22Rv1 (cell line): ENCODE measurements around the gene TAF15.

ENCODE experiments used
- ZFX ChIP-seq: fragments of 450-650 bp; IDR thresholded peaks from 2 replicates; pipeline ENCODE4 v1.6.1; 2017; ENCODE audit warnings: antibody characterized with exemption, borderline replicate concordance
- TF ChIP-seq, protein P1 (sequence below): fragments of 450-650 bp; IDR thresholded peaks from 2 replicates; pipeline ENCODE4 v1.5.1; 2017; ENCODE audit warnings: mild to moderate bottlenecking

DNA sequence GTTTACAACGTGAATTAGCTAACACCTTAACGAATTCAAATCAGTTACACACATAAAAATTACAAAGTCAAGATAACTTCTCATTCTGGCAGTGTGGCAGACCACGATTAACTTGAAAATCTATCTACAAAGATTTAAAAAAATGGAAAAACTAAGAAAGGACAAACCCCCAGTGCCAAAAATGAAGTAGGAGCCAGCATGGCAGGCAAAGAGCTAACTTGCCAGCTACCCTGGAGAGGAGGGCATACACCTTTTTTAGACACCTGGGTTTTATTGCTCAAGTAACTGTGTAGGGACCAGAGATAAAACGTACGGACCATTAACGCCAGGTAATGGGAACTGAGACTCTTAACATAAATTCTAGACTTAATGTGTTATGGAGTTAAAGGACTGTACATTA is 2.5 kb downstream of the TAF15 start:
- TF ChIP-seq, protein P1, sequence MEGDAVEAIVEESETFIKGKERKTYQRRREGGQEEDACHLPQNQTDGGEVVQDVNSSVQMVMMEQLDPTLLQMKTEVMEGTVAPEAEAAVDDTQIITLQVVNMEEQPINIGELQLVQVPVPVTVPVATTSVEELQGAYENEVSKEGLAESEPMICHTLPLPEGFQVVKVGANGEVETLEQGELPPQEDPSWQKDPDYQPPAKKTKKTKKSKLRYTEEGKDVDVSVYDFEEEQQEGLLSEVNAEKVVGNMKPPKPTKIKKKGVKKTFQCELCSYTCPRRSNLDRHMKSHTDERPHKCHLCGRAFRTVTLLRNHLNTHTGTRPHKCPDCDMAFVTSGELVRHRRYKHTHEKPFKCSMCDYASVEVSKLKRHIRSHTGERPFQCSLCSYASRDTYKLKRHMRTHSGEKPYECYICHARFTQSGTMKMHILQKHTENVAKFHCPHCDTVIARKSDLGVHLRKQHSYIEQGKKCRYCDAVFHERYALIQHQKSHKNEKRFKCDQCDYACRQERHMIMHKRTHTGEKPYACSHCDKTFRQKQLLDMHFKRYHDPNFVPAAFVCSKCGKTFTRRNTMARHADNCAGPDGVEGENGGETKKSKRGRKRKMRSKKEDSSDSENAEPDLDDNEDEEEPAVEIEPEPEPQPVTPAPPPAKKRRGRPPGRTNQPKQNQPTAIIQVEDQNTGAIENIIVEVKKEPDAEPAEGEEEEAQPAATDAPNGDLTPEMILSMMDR: no peak
- TF ChIP-seq ZFX: no peak
